ENCODE data around the gene TAF10.
A peak's percentile ranks its signal among the peaks of the same experiment; 100 is the strongest.

The TAF10 gene

GRCh38 chr11:6596239-6596877, 15.7 kb downstream of the TAF10 start:
- H3K4me3 ChIP-seq, result no peak overlapping the region
- H3K4me1 ChIP-seq, result peaks cover 4 to 26% (median 16%) of the 10 kb centered on the region in 10 experiments; a peak in 18 of 20 replicates
- no peaks in the 10 kb centered on the region for H3K27me3 ChIP-seq
- H3K9ac ChIP-seq, result no peak overlapping the region
- H4K20me1 ChIP-seq, result peaks cover 0 to 98% (median 65%) of the 10 kb centered on the region in 11 experiments; a peak in 19 of 22 replicates
- H3K4me2 ChIP-seq, result no peak overlapping the region
- peaks cover 95 to 100% (median 99%) of the 10 kb centered on the region in 11 experiments for H3K36me3 ChIP-seq
- H3K9me3 ChIP-seq (replicated peaks in 1 of 11), result no peaks in the 10 kb centered on the region
- no peak overlapping the region for H3K27ac ChIP-seq
- TF ChIP-seq Cebpa-rat (IDR thresholded peaks at IDR 0.05), result no peak

GRCh38 chr11:6594142-6594768, 17.8 kb downstream of the TAF10 start:
- TF ChIP-seq Cebpa-rat (IDR thresholded peaks at IDR 0.05), result no peak
- Histone ChIP-seq H3K27ac (no peak overlapping the region), H3K4me3 (no peak overlapping the region), H3K27me3 (no peaks in the 10 kb centered on the region), H3K4me2 (peak overlapping the region in 7 of 11 experiments; percentile 3 to 56 (median 40); a peak in 12 of 22 replicates), H3K4me1 (peaks cover 0 to 20% (median 13%) of the 10 kb centered on the region in 10 experiments; a peak in 12 of 20 replicates), H3K9me3 (replicated peaks in 1 of 11) (no peaks in the 10 kb centered on the region), H3K9ac (no peak overlapping the region), H3K36me3 (peaks cover 77 to 99% (median 89%) of the 10 kb centered on the region in 11 experiments), H4K20me1 (peaks cover 0 to 79% (median 46%) of the 10 kb centered on the region in 11 experiments; a peak in 17 of 22 replicates)

GRCh38 chr11:6588018-6588417, 24.0 kb downstream of the TAF10 start:
- Histone ChIP-seq H3K27me3 (no peaks in the 10 kb centered on the region), H3K4me3 (no peak overlapping the region)

GRCh38 chr11:6587360-6587953, 24.6 kb downstream of the TAF10 start:
- no peak overlapping the region for H3K4me3 ChIP-seq
- H3K9me3 ChIP-seq (replicated peaks in 1 of 11), result peaks cover 38 to 50% (median 46%) of the 10 kb centered on the region in 11 experiments
- H3K4me2 ChIP-seq, result no peak overlapping the region
- TF ChIP-seq Cebpa-rat (IDR thresholded peaks at IDR 0.05), result no peak
- H3K27ac ChIP-seq, result no peak overlapping the region
- H4K20me1 ChIP-seq, result peaks cover 0 to 27% (median 0%) of the 10 kb centered on the region in 11 experiments; a peak in 4 of 22 replicates
- no peaks in the 10 kb centered on the region for H3K4me1 ChIP-seq
- H3K27me3 ChIP-seq, result no peaks in the 10 kb centered on the region
- H3K36me3 ChIP-seq, result peaks cover 54 to 94% (median 66%) of the 10 kb centered on the region in 11 experiments
- H3K9ac ChIP-seq, result no peak overlapping the region

More at GRCh38 chr11:6588018-6588417, 24.0 kb downstream of the TAF10 start:
- TF ChIP-seq Cebpa-rat (IDR thresholded peaks at IDR 0.05), result no peak
- Histone ChIP-seq H3K36me3 (peaks cover 59 to 95% (median 71%) of the 10 kb centered on the region in 11 experiments), H4K20me1 (peaks cover 0 to 32% (median 0%) of the 10 kb centered on the region in 11 experiments; a peak in 4 of 22 replicates), H3K9ac (no peak overlapping the region), H3K4me2 (no peak overlapping the region), H3K9me3 (replicated peaks in 1 of 11) (peaks cover 32 to 47% (median 41%) of the 10 kb centered on the region in 11 experiments), H3K27ac (no peak overlapping the region), H3K4me1 (no peaks in the 10 kb centered on the region)

GRCh38 chr11:6586434-6587359, 25.3 kb downstream of the TAF10 start:
- Histone ChIP-seq H3K9ac (no peak overlapping the region), H3K4me1 (no peaks in the 10 kb centered on the region), H3K27ac (no peak overlapping the region), H3K27me3 (no peaks in the 10 kb centered on the region), H3K9me3 (replicated peaks in 1 of 11) (peaks cover 43 to 58% (median 51%) of the 10 kb centered on the region in 11 experiments), H4K20me1 (peaks cover 0 to 20% (median 0%) of the 10 kb centered on the region in 11 experiments; a peak in 3 of 22 replicates), H3K4me2 (no peak overlapping the region), H3K36me3 (peaks cover 46 to 94% (median 66%) of the 10 kb centered on the region in 11 experiments), H3K4me3 (no peak overlapping the region)
- no peak for TF ChIP-seq Cebpa-rat (IDR thresholded peaks at IDR 0.05)

- peaks cover 43 to 61% (median 55%) of the 10 kb centered on the region in 11 experiments for H3K9me3 ChIP-seq (replicated peaks in 1 of 11)
Measured at GRCh38 chr11:6584528-6584927, 27.5 kb downstream of the TAF10 start.

GRCh38 chr11:6583584-6583983, 28.4 kb downstream of the TAF10 start:
- no peak overlapping the region for H3K4me2 ChIP-seq
- peaks cover 0 to 27% (median 0%) of the 10 kb centered on the region in 11 experiments; a peak in 3 of 22 replicates for H4K20me1 ChIP-seq
- H3K9me3 ChIP-seq (replicated peaks in 1 of 11), result peaks cover 43 to 61% (median 55%) of the 10 kb centered on the region in 11 experiments
- no peaks in the 10 kb centered on the region for H3K4me1 ChIP-seq
- no peak overlapping the region for H3K27ac ChIP-seq
- no peak overlapping the region for H3K9ac ChIP-seq
- no peak for TF ChIP-seq Cebpa-rat (IDR thresholded peaks at IDR 0.05)
- no peak overlapping the region for H3K4me3 ChIP-seq
- peaks cover 52 to 88% (median 75%) of the 10 kb centered on the region in 11 experiments for H3K36me3 ChIP-seq
- no peaks in the 10 kb centered on the region for H3K27me3 ChIP-seq

More at GRCh38 chr11:6584528-6584927, 27.5 kb downstream of the TAF10 start:
- Histone ChIP-seq H3K4me1 (no peaks in the 10 kb centered on the region), H3K4me3 (no peak overlapping the region), H4K20me1 (peaks cover 0 to 27% (median 0%) of the 10 kb centered on the region in 11 experiments; a peak in 3 of 22 replicates), H3K4me2 (no peak overlapping the region), H3K9ac (no peak overlapping the region), H3K27me3 (no peaks in the 10 kb centered on the region), H3K36me3 (peaks cover 52 to 95% (median 74%) of the 10 kb centered on the region in 11 experiments), H3K27ac (no peak overlapping the region)
- no peak for TF ChIP-seq Cebpa-rat (IDR thresholded peaks at IDR 0.05)

GRCh38 chr11:6579681-6580080, 32.3 kb downstream of the TAF10 start:
- no peak for TF ChIP-seq Cebpa-rat (IDR thresholded peaks at IDR 0.05)
- no peak overlapping the region for H3K4me3 ChIP-seq
- peaks cover 20 to 36% (median 27%) of the 10 kb centered on the region in 11 experiments for H3K9me3 ChIP-seq (replicated peaks in 1 of 11)
- peaks cover 0 to 42% (median 0%) of the 10 kb centered on the region in 11 experiments; a peak in 2 of 22 replicates for H4K20me1 ChIP-seq
- no peak overlapping the region for H3K9ac ChIP-seq
- peaks cover 28 to 50% (median 45%) of the 10 kb centered on the region in 11 experiments for H3K36me3 ChIP-seq
- no peaks in the 10 kb centered on the region for H3K27me3 ChIP-seq
- H3K4me2 ChIP-seq, result no peak overlapping the region
- peaks cover 5 to 15% (median 9%) of the 10 kb centered on the region in 10 experiments; a peak in 17 of 20 replicates for H3K4me1 ChIP-seq
- H3K27ac ChIP-seq, result no peak overlapping the region
